ENCODE data around the gene SPTBN1.
A peak's percentile ranks its signal among the peaks of the same experiment; 100 is the strongest.

Gene SPTBN1

DNA sequence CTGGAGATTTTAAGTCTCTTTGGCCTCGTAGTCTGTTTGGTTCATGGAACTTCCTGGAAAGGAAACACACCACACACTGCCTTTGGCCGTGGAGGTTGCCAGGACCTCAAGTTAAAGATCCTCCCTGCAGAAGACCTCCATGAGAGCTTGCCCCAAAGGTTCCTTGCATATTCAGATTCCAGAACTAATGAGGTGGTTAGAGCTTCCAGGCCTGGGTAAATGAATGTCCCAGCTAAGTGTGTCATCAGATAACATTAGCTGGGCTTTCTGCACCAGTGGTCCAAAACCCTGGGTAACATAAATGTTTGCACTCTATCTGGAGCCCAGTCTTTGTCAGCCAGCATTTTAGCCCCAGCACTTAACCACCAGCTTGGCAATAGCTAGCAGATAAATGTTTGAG lies 145.2 kb downstream of the SPTBN1 start:
- Histone ChIP-seq H3K4me1 (ENCODE audit: control insufficient read depth in 2 of 2, insufficient read depth in 2 of 2, low read length in 2 of 2) (peaks cover 51 to 75% of the 10 kb centered on the region in 2 donors), H3K9ac (ENCODE audit: low read depth in 1 of 2, low read length in 2 of 2) (no peak overlapping the region), H3K4me3 (ENCODE audit: low read length in 2 of 2) (no peak overlapping the region), H3K9me3 (ENCODE audit: control insufficient read depth in 2 of 2, low read length in 2 of 2) (no peaks in the 10 kb centered on the region), H3K36me3 (ENCODE audit: control insufficient read depth in 2 of 2, insufficient read depth in 2 of 2, low read length in 2 of 2) (peaks cover 4 to 16% of the 10 kb centered on the region in 2 donors), H3K27me3 (ENCODE audit: control insufficient read depth in 2 of 2, insufficient read depth in 2 of 2, low read length in 2 of 2) (no peaks in the 10 kb centered on the region), H3K27ac (ENCODE audit: low read depth in 2 of 2, low read length in 2 of 2) (no peak overlapping the region)

DNA sequence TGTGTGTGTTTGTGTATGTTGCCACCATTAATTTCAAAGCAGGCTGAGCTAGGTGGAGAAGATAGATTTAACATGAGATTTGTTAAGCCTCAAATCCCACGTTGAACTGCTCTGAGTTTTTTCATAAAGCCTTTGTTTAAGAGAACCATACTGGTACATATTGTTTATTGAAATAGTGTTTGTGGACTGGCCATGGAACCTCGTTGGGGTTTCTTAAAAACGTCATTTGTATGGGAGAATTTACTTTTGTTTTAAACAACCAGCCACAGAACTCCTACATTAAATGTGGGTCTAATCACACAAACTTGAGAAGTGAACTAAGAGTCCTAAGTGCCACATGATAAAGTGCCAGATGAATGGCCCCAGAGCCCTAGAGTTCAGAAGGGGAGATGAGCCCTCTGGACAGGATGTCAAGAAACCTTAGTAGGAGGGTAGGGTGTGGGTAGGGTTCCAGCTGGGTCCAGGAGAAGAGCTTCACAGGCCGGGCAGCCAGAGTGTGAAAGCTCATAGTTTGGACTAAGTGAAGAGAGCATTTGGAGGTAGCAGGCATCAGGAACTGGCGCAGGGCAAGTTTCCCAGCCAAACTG lies 146.7 kb downstream of the SPTBN1 start:
- Histone ChIP-seq H3K4me3 (ENCODE audit: low read length in 2 of 2) (no peak overlapping the region), H3K9me3 (ENCODE audit: control insufficient read depth in 2 of 2, low read length in 2 of 2) (no peaks in the 10 kb centered on the region), H3K4me1 (ENCODE audit: control insufficient read depth in 2 of 2, insufficient read depth in 2 of 2, low read length in 2 of 2) (peaks cover 38 to 64% of the 10 kb centered on the region in 2 donors), H3K27ac (ENCODE audit: low read depth in 2 of 2, low read length in 2 of 2) (peak overlapping the region in 1 of 2 donors; percentile 32), H3K27me3 (ENCODE audit: control insufficient read depth in 2 of 2, insufficient read depth in 2 of 2, low read length in 2 of 2) (no peaks in the 10 kb centered on the region), H3K36me3 (ENCODE audit: control insufficient read depth in 2 of 2, insufficient read depth in 2 of 2, low read length in 2 of 2) (peaks cover 4 to 16% of the 10 kb centered on the region in 2 donors), H3K9ac (ENCODE audit: low read depth in 1 of 2, low read length in 2 of 2) (no peak overlapping the region)

DNA sequence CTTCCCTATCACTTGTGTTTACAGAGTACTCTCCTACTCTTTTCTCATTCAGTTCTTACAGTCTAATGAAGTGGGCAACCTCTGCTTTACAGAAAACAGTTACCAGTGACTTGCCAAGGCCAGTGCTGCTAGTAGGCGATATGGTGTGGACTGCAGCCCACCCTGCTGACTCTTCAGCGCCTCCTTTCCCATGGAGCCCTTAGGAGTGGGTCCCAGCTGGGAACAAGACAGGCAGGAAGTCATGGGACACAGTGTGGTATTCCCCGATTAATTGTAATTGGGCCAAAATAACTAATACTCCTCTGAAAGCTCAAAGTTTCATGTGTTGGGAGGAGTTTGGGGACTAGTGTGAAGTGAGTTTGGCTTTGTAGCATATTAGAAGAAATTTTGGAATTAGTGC lies 147.2 kb downstream of the SPTBN1 start:
- H3K4me1 ChIP-seq (ENCODE audit: control insufficient read depth in 2 of 2, insufficient read depth in 2 of 2, low read length in 2 of 2) = peaks cover 38 to 61% of the 10 kb centered on the region in 2 donors
- no peak overlapping the region for H3K9ac ChIP-seq (ENCODE audit: low read depth in 1 of 2, low read length in 2 of 2)
- H3K9me3 ChIP-seq (ENCODE audit: control insufficient read depth in 2 of 2, low read length in 2 of 2) = no peaks in the 10 kb centered on the region
- no peaks in the 10 kb centered on the region for H3K27me3 ChIP-seq (ENCODE audit: control insufficient read depth in 2 of 2, insufficient read depth in 2 of 2, low read length in 2 of 2)
- H3K36me3 ChIP-seq (ENCODE audit: control insufficient read depth in 2 of 2, insufficient read depth in 2 of 2, low read length in 2 of 2) = peaks cover 4 to 18% of the 10 kb centered on the region in 2 donors
- no peak overlapping the region for H3K4me3 ChIP-seq (ENCODE audit: low read length in 2 of 2)
- H3K27ac ChIP-seq (ENCODE audit: low read depth in 2 of 2, low read length in 2 of 2) = peak overlapping the region in 1 of 2 donors; percentile 32

DNA sequence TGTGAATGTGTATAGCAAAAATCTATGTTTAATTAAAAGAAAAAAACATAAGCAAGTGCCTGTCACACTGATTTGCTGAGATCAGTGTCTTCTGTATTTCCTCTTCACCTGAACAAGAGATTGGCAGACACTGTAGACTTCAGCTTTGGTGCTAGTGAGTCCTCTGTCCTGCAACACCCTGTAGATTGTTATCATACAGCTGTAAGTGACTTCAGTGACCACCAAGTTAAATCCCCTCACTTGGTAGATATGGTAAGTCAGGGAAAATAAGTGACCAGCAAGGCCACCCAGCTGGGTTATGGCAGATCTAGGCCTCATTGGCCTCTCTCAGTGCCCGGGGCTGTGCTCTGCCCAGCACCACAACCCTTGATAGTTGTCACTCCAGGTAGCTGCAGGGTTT lies 147.7 kb downstream of the SPTBN1 start:
- Histone ChIP-seq H3K4me3 (ENCODE audit: low read length in 2 of 2) (no peak overlapping the region), H3K27ac (ENCODE audit: low read depth in 2 of 2, low read length in 2 of 2) (peak overlapping the region in 1 of 2 donors; percentile 32), H3K4me1 (ENCODE audit: control insufficient read depth in 2 of 2, insufficient read depth in 2 of 2, low read length in 2 of 2) (peaks cover 37 to 56% of the 10 kb centered on the region in 2 donors), H3K9me3 (ENCODE audit: control insufficient read depth in 2 of 2, low read length in 2 of 2) (no peaks in the 10 kb centered on the region), H3K27me3 (ENCODE audit: control insufficient read depth in 2 of 2, insufficient read depth in 2 of 2, low read length in 2 of 2) (no peaks in the 10 kb centered on the region), H3K36me3 (ENCODE audit: control insufficient read depth in 2 of 2, insufficient read depth in 2 of 2, low read length in 2 of 2) (peaks cover 4 to 17% of the 10 kb centered on the region in 2 donors), H3K9ac (ENCODE audit: low read depth in 1 of 2, low read length in 2 of 2) (no peak overlapping the region)

DNA sequence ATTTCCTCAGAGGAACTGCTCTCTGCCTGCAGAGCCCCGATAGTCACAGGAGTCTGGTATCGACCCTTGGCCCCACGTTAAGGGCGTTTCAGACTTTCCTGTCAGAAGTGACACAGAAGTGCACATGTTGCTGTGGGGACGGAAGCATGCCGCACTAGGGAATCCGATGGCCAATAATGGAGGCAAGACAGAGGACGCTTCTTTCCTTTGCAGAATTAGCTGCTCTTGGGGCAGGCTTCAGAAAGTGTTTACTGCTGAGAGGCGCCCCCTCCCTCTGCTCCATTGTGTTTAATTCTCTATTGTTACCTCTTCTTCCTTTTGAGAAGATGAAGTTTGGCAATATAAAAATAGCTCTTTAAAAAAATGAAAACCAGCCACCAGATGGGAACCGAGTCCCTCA lies 148.7 kb downstream of the SPTBN1 start:
- H3K9ac ChIP-seq (ENCODE audit: low read depth in 1 of 2, low read length in 2 of 2) = no peak overlapping the region
- H3K9me3 ChIP-seq (ENCODE audit: control insufficient read depth in 2 of 2, low read length in 2 of 2) = no peaks in the 10 kb centered on the region
- no peak overlapping the region for H3K4me3 ChIP-seq (ENCODE audit: low read length in 2 of 2)
- peaks cover 4 to 7% of the 10 kb centered on the region in 2 donors for H3K36me3 ChIP-seq (ENCODE audit: control insufficient read depth in 2 of 2, insufficient read depth in 2 of 2, low read length in 2 of 2)
- peak overlapping the region in 1 of 2 donors; percentile 10 for H3K27ac ChIP-seq (ENCODE audit: low read depth in 2 of 2, low read length in 2 of 2)
- H3K27me3 ChIP-seq (ENCODE audit: control insufficient read depth in 2 of 2, insufficient read depth in 2 of 2, low read length in 2 of 2) = no peaks in the 10 kb centered on the region
- H3K4me1 ChIP-seq (ENCODE audit: control insufficient read depth in 2 of 2, insufficient read depth in 2 of 2, low read length in 2 of 2) = peaks cover 27 to 54% of the 10 kb centered on the region in 2 donors

DNA sequence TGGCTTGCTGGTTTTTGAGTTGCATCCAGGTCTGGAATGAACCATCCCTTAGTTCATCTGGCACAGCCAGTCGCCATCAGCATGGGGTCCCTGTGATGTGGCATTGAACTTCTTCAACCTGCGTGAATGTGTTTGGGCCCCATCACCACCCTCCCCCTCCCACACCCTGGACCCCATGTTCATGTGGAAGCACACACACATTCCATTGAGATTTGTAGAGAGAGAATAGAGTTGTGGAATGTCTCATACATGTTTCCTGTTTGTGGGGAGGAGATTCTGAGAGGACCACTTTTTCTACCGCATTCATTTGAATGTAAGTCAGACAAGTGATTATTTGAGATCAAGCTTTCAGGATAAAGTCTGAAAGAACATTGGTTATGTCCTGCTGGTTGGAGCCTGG lies 149.7 kb downstream of the SPTBN1 start:
- Histone ChIP-seq H3K27ac (ENCODE audit: low read depth in 2 of 2, low read length in 2 of 2) (no peak overlapping the region), H3K9me3 (ENCODE audit: control insufficient read depth in 2 of 2, low read length in 2 of 2) (no peaks in the 10 kb centered on the region), H3K27me3 (ENCODE audit: control insufficient read depth in 2 of 2, insufficient read depth in 2 of 2, low read length in 2 of 2) (no peaks in the 10 kb centered on the region), H3K4me1 (ENCODE audit: control insufficient read depth in 2 of 2, insufficient read depth in 2 of 2, low read length in 2 of 2) (peaks cover 25 to 54% of the 10 kb centered on the region in 2 donors), H3K4me3 (ENCODE audit: low read length in 2 of 2) (no peak overlapping the region), H3K36me3 (ENCODE audit: control insufficient read depth in 2 of 2, insufficient read depth in 2 of 2, low read length in 2 of 2) (peaks cover 0 to 2% of the 10 kb centered on the region in 2 donors), H3K9ac (ENCODE audit: low read depth in 1 of 2, low read length in 2 of 2) (no peak overlapping the region)

DNA sequence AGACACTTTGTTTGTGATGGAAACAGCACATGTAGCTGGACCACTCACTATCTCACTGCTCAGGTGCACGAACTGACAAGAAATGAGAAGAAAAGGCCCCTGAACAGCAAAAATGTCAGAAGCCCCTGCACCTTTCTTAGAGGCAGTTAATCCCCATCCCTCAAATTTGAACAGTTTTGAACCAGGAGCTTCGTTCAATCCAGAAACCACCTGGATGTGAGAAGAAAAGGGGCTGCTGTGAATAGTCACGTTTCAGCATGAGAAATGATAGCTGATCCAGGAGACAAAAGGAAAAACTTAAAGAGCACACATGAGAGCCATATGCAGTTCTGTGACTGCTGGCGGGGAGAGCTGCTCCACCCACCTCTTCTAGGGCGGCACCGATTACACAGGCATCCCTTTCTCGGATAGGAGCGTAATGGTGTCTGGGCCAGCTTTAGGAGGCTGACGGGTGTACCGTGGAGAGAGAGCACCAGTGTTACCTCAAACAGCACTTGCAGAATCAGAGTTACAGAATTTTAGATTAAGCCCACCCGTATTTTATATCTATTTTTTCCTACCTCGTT lies 150.3 kb downstream of the SPTBN1 start:
- no peaks in the 10 kb centered on the region for H3K9me3 ChIP-seq (ENCODE audit: control insufficient read depth in 2 of 2, low read length in 2 of 2)
- no peak overlapping the region for H3K27ac ChIP-seq (ENCODE audit: low read depth in 2 of 2, low read length in 2 of 2)
- H3K4me3 ChIP-seq (ENCODE audit: low read length in 2 of 2) = no peak overlapping the region
- H3K4me1 ChIP-seq (ENCODE audit: control insufficient read depth in 2 of 2, insufficient read depth in 2 of 2, low read length in 2 of 2) = peaks cover 18 to 50% of the 10 kb centered on the region in 2 donors
- no peak overlapping the region for H3K9ac ChIP-seq (ENCODE audit: low read depth in 1 of 2, low read length in 2 of 2)
- peaks cover 0 to 2% of the 10 kb centered on the region in 2 donors for H3K36me3 ChIP-seq (ENCODE audit: control insufficient read depth in 2 of 2, insufficient read depth in 2 of 2, low read length in 2 of 2)
- no peaks in the 10 kb centered on the region for H3K27me3 ChIP-seq (ENCODE audit: control insufficient read depth in 2 of 2, insufficient read depth in 2 of 2, low read length in 2 of 2)

DNA sequence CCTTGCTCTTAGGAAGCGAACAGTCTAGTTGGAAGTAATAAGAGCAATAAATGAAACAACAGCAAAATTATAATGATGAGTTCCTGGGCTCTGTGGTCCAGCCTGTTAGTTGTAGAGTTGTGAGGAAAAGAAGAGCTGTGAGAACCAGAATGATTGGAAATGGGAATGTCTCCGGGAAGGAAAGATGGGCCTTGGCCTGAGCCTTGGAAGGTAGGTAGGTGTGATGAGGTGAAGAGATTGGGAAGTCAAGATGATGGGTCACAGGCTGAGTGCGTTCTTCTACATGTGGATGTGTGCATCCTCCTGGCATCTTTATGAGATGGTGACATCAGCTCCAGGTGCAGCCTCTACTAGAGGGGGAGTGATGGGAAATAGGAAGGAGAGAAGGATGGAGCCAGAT lies 152.1 kb downstream of the SPTBN1 start:
- Histone ChIP-seq H3K36me3 (ENCODE audit: control insufficient read depth in 2 of 2, insufficient read depth in 2 of 2, low read length in 2 of 2) (peaks cover 9 to 16% of the 10 kb centered on the region in 2 donors), H3K4me3 (ENCODE audit: low read length in 2 of 2) (no peak overlapping the region), H3K27me3 (ENCODE audit: control insufficient read depth in 2 of 2, insufficient read depth in 2 of 2, low read length in 2 of 2) (no peaks in the 10 kb centered on the region), H3K27ac (ENCODE audit: low read depth in 2 of 2, low read length in 2 of 2) (no peak overlapping the region), H3K9me3 (ENCODE audit: control insufficient read depth in 2 of 2, low read length in 2 of 2) (no peaks in the 10 kb centered on the region), H3K9ac (ENCODE audit: low read depth in 1 of 2, low read length in 2 of 2) (no peak overlapping the region), H3K4me1 (ENCODE audit: control insufficient read depth in 2 of 2, insufficient read depth in 2 of 2, low read length in 2 of 2) (peaks cover 17 to 37% of the 10 kb centered on the region in 2 donors)

DNA sequence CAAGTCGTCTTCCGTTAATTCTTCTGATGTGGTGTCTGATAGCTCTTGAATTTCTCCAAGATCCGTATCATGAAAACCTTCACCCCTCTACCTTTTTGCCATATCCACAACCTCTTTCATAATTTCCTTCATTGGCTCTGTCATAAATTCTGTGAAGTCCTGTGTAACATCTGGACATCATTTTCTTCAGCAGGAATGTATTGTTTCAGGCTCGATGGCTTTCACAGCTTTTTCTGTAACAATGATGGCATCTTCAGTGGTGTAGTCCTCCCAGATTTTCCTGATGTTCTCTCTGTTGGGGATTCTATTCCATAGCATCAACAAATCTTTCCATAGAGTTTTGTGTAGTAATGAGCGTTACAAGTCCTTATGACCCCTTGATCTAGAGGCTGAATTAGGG lies 153.1 kb downstream of the SPTBN1 start:
- Histone ChIP-seq H3K9ac (ENCODE audit: low read depth in 1 of 2, low read length in 2 of 2) (no peak overlapping the region), H3K27me3 (ENCODE audit: control insufficient read depth in 2 of 2, insufficient read depth in 2 of 2, low read length in 2 of 2) (no peaks in the 10 kb centered on the region), H3K4me3 (ENCODE audit: low read length in 2 of 2) (no peak overlapping the region), H3K27ac (ENCODE audit: low read depth in 2 of 2, low read length in 2 of 2) (no peak overlapping the region), H3K36me3 (ENCODE audit: control insufficient read depth in 2 of 2, insufficient read depth in 2 of 2, low read length in 2 of 2) (peaks cover 19 to 20% of the 10 kb centered on the region in 2 donors), H3K9me3 (ENCODE audit: control insufficient read depth in 2 of 2, low read length in 2 of 2) (no peaks in the 10 kb centered on the region), H3K4me1 (ENCODE audit: control insufficient read depth in 2 of 2, insufficient read depth in 2 of 2, low read length in 2 of 2) (peaks cover 11 to 29% of the 10 kb centered on the region in 2 donors)

DNA sequence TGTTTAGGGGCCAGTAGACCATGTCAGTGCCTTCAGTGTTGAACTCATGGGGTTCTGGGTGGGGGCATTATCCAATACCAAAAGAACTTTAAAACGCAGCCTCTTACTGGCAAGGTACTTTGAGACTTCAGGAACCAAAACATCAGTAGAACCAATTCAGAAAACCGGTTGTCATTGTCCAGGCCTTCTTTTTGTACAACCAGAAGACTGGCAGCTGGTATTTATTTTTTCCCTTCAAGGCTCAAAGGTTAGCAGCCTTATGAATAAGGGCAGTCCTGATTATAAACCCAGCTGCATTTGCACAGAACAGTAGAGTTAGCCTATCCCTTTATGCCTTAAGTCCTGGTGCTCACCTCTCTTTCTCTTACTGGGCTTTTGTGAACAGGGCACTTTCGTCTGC lies 153.5 kb downstream of the SPTBN1 start:
- no peaks in the 10 kb centered on the region for H3K27me3 ChIP-seq (ENCODE audit: control insufficient read depth in 2 of 2, insufficient read depth in 2 of 2, low read length in 2 of 2)
- H3K4me1 ChIP-seq (ENCODE audit: control insufficient read depth in 2 of 2, insufficient read depth in 2 of 2, low read length in 2 of 2) = peaks cover 7 to 25% of the 10 kb centered on the region in 2 donors
- no peak overlapping the region for H3K9ac ChIP-seq (ENCODE audit: low read depth in 1 of 2, low read length in 2 of 2)
- peaks cover 20 to 23% of the 10 kb centered on the region in 2 donors for H3K36me3 ChIP-seq (ENCODE audit: control insufficient read depth in 2 of 2, insufficient read depth in 2 of 2, low read length in 2 of 2)
- H3K9me3 ChIP-seq (ENCODE audit: control insufficient read depth in 2 of 2, low read length in 2 of 2) = no peaks in the 10 kb centered on the region
- H3K27ac ChIP-seq (ENCODE audit: low read depth in 2 of 2, low read length in 2 of 2) = no peak overlapping the region
- no peak overlapping the region for H3K4me3 ChIP-seq (ENCODE audit: low read length in 2 of 2)

Data from mucosa of rectum (tissue), 2 donors.